Cardiac fibroblast (primary cell): Measurements from ENCODE around the gene GALNT18.
A peak's percentile ranks its signal among the peaks of the same experiment; 100 is the strongest.

Experiments
- DNase-seq, 2 donors: peaks; one replicate each; pipeline versions ENCODE4 v3.0.0 to v3.0.0-alpha.2; 2010; ENCODE audit warnings: low read depth in 2 of 2
- H3K4me3 ChIP-seq, 2 donors: replicated peaks in 1 of 2; 1 replicate in 1 of 2; 2 replicates in 1 of 2; pipeline ENCODE4 v1.5.1; 2011; ENCODE audit warnings: low read depth in 2 of 2, low read length in 2 of 2, mild to moderate bottlenecking in 2 of 2, moderate library complexity in 1 of 2
- TF ChIP-seq, protein P1 (sequence below): IDR thresholded peaks from one replicate; pipeline ENCODE4 v1.5.1; 2011; ENCODE audit warnings: low read depth, mild to moderate bottlenecking, low read length, inconsistent platforms

The GALNT18 gene

DNA sequence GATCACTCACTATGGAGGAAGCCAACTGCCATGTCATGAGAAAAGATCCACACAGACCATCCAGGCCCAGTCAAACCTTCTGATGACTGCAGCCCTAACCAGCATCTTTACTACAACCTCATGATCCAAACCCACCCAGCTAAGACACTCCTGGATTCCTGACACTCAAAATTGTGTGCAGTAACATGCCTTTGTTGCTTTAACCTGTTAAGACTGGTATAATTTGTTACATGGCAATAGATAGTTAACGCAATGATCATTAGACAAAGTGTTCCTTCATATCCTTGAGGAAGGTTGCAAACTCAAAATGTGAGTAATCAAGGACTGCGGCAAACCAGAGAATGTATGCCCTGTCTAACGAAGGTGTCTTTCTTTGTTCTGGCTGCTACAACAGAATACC lies 221.7 kb downstream of the GALNT18 start:
- DNase-seq, result no peak
- H3K4me3 ChIP-seq, result no peak overlapping the region
- TF ChIP-seq, protein P1, sequence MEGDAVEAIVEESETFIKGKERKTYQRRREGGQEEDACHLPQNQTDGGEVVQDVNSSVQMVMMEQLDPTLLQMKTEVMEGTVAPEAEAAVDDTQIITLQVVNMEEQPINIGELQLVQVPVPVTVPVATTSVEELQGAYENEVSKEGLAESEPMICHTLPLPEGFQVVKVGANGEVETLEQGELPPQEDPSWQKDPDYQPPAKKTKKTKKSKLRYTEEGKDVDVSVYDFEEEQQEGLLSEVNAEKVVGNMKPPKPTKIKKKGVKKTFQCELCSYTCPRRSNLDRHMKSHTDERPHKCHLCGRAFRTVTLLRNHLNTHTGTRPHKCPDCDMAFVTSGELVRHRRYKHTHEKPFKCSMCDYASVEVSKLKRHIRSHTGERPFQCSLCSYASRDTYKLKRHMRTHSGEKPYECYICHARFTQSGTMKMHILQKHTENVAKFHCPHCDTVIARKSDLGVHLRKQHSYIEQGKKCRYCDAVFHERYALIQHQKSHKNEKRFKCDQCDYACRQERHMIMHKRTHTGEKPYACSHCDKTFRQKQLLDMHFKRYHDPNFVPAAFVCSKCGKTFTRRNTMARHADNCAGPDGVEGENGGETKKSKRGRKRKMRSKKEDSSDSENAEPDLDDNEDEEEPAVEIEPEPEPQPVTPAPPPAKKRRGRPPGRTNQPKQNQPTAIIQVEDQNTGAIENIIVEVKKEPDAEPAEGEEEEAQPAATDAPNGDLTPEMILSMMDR, result no peak

DNA sequence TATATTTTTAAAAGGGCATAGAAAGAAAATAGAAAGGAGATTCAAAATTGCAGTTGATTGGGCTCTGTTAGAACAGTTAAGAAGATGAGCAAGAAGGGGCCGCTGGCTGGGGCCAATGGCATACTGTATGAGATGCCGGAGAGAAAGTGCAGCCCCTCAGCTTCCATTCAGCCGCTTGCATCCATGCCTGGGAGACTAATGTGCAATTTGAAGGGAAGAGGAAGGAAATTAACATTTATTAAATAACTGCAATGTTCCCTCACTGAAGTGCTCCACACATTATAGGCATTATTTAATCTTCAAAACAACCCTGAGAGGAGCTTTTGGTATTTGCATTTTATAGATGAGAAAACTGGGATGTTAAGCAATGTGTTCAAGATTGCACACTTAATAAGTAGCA lies 224.0 kb downstream of the GALNT18 start:
- DNase-seq, result no peak
- TF ChIP-seq, protein P1, result no peak
- no peak overlapping the region for H3K4me3 ChIP-seq

DNA sequence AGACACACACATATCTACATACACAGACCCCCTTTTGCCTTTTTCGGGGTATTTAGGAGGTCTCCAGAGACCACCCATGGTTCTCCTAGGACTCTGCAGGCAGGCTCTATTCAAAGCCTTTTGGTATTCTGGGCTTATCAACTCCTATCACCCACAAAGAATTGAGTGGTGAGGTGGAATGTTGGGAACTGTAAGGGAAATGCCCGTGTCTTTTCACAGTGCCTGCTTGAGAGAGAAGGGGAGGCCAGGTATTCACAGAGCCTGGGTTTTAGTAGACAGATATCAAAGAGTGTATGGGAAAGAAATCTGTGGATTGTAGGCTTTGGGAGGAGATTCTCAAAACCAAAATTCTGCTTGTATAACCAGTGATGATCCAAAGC lies 224.8 kb downstream of the GALNT18 start:
- H3K4me3 ChIP-seq, result no peak overlapping the region
- TF ChIP-seq, protein P1, result no peak
- no peak for DNase-seq

DNA sequence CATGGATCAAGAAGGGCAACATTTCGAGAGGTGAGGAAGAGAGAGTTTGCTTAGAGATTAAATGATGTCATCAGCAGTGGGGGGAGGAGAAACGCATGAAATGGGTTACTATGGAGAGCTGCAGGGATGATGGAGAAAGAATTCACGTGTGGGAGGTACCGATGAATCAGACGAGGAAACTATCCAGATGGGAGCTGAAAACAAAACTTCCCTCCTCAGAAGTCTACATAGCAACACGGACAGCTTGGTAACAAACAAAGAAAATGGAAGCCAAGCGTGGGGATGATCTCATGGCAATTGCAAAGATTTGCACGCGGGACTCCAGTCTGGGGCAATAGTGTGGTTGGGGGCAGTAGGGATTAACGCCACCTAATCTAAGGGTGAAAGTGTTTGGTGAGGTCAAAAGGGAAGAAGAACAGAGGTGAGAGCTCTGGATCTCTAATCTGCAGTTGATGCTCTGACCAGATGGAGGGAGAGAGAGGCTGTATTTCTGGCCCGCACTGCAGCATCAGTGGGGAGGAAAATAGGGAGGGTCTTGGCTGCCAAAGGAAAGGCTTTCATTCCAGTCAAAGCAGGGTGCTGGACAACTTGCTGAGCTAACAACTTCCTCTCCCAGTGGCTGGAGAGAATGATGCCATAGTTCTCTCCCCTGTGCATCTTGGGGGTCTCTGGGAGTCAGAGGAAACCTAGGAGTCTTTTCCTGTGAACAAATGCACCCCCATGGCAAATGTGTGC lies 225.3 kb downstream of the GALNT18 start:
- DNase-seq, result peak; percentile 90
- TF ChIP-seq, protein P1, result no peak
- H3K4me3 ChIP-seq, result no peak overlapping the region

DNA sequence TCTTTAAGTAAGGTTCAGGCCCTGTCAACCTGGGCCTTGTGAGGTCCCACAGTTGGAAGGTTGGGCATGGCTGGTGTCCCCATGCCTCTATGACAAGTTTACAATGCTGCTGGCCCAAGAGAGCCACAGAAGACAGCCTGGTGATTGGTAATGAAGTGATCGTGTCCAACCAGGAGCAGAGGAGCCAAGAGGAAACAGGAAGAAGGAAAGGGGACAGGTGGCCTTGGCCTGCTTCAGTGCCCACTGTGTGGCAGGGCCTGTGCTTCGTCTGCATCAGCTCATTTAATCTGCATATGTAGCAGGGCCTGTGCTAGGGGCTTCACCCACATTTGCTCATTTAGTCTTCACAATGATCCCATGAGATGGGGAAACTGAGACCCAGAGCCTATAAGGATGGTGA lies 226.7 kb downstream of the GALNT18 start:
- TF ChIP-seq, protein P1, result no peak
- no peak overlapping the region for H3K4me3 ChIP-seq
- no peak for DNase-seq

DNA sequence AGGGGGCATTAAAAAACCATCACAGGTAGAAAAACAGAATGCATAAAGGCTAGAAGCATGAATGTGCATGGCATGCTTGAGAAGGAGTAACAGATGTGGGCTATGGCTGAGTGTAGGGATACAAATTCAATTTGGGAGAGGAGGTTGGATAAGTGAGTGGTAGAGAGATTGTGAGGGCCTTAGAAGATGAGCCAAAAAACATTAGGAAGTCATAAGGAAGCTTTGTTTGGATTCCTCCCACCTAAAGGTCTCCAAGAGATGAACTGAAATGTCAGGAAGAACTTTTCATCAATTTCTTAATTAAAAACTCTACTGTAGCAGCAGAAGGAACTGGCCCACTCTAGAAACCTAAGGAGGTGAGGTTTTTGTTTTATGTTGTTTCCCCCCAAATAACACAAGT lies 227.6 kb downstream of the GALNT18 start:
- no peak overlapping the region for H3K4me3 ChIP-seq
- no peak for DNase-seq
- TF ChIP-seq, protein P1, result no peak
